BE2C (cell line): ENCODE measurements around the gene EPB41L5.
"Not testable (repeated sequence)": the region's sequence is repeated elsewhere in the genome, so short reads cannot be mapped to it uniquely, and the experiment has no call there.

Experiments
- DNase-seq: peaks from one replicate; pipeline ENCODE4 v3.0.0-alpha.2; 2020
- H3K27me3 ChIP-seq: fragments of 250-450 bp; sonication (Bioruptor Pico); 2 replicates; pipeline ENCODE4 v1.5.1; 2020; ENCODE audit warnings: mild to moderate bottlenecking
- H3K36me3 ChIP-seq: fragments of 250-450 bp; sonication (Bioruptor Pico); 2 replicates; pipeline ENCODE4 v1.5.1; 2020; ENCODE audit warnings: mild to moderate bottlenecking
- H3K4me1 ChIP-seq: fragments of 250-450 bp; sonication (Bioruptor Pico); 2 replicates; pipeline ENCODE4 v1.5.1; 2020
- H3K4me3 ChIP-seq: 2 replicates; pipeline ENCODE4 v1.5.1; 2011; ENCODE audit warnings: low read depth, low read length
- H3K9me3 ChIP-seq: fragments of 250-450 bp; sonication (Bioruptor Pico); 2 replicates; pipeline ENCODE4 v1.5.1; 2020
- CTCF ChIP-seq: IDR thresholded peaks from 2 replicates; pipeline ENCODE4 v1.5.1; 2012; ENCODE audit warnings: mild to moderate bottlenecking, low read depth, low read length

The EPB41L5 gene

GRCh38 chr2:120182019-120182560 is 169.2 kb downstream of the EPB41L5 start:
- Histone ChIP-seq H3K9me3 (no peaks in the 10 kb centered on the region), H3K36me3 (no peaks in the 10 kb centered on the region), H3K27me3 (no peaks in the 10 kb centered on the region), H3K4me1 (no peaks in the 10 kb centered on the region), H3K4me3 (no peak overlapping the region)
- TF ChIP-seq CTCF, result no peak
- no peak for DNase-seq

- no peak overlapping the region for H3K4me3 ChIP-seq
- no peaks in the 10 kb centered on the region for H3K4me1 ChIP-seq
- DNase-seq, result no peak
- no peaks in the 10 kb centered on the region for H3K9me3 ChIP-seq
- H3K27me3 ChIP-seq, result no peaks in the 10 kb centered on the region
- no peak for TF ChIP-seq CTCF
- H3K36me3 ChIP-seq, result no peaks in the 10 kb centered on the region
These were observed 176.3 kb downstream of the EPB41L5 start for GRCh38 chr2:120189189-120189588.

GRCh38 chr2:120192280-120192679 is 179.4 kb downstream of the EPB41L5 start:
- TF ChIP-seq CTCF, result no peak
- no peak for DNase-seq
- Histone ChIP-seq H3K9me3 (no peaks in the 10 kb centered on the region), H3K4me3 (no peak overlapping the region), H3K4me1 (no peaks in the 10 kb centered on the region), H3K36me3 (no peaks in the 10 kb centered on the region), H3K27me3 (no peaks in the 10 kb centered on the region)

GRCh38 chr2:120195553-120195952 is 182.7 kb downstream of the EPB41L5 start:
- H3K4me1 ChIP-seq, result no peaks in the 10 kb centered on the region
- DNase-seq, result no peak
- no peak for TF ChIP-seq CTCF
- H3K27me3 ChIP-seq, result no peaks in the 10 kb centered on the region
- no peak overlapping the region for H3K4me3 ChIP-seq
- H3K36me3 ChIP-seq, result no peaks in the 10 kb centered on the region
- H3K9me3 ChIP-seq, result no peaks in the 10 kb centered on the region

GRCh38 chr2:120199817-120200459 is 187.1 kb downstream of the EPB41L5 start:
- H3K9me3 ChIP-seq, DNase-seq, H3K27me3 ChIP-seq, H3K4me3 ChIP-seq, H3K36me3 ChIP-seq, H3K4me1 ChIP-seq: not testable (repeated sequence)

GRCh38 chr2:120203251-120204021 is 190.6 kb downstream of the EPB41L5 start:
- no peaks in the 10 kb centered on the region for H3K9me3 ChIP-seq
- no peaks in the 10 kb centered on the region for H3K36me3 ChIP-seq
- H3K4me1 ChIP-seq, result no peaks in the 10 kb centered on the region
- H3K4me3 ChIP-seq, result no peak overlapping the region
- TF ChIP-seq CTCF, result no peak
- DNase-seq, result no peak
- no peaks in the 10 kb centered on the region for H3K27me3 ChIP-seq
